Trophoblast cell (in vitro differentiated cells and primary cell): ENCODE results near the gene TNP2.

ENCODE experiments used
- DNase-seq, 2 donors: peaks; one replicate each; pipeline ENCODE4 v3.0.0-alpha.2; 2016
- H2AFZ ChIP-seq: 2 replicates; pipeline ENCODE4 v1.6.1; 2013; ENCODE audit warnings: low read length, moderate library complexity, mild to moderate bottlenecking; ENCODE audit not compliant: insufficient read depth, poor library complexity
- H2AK5ac ChIP-seq: 2 replicates; pipeline ENCODE4 v1.6.1; 2013; ENCODE audit warnings: mild to moderate bottlenecking, low read length
- H2BK120ac ChIP-seq: 2 replicates; pipeline ENCODE4 v1.6.1; 2013; ENCODE audit warnings: low read length, mild to moderate bottlenecking, moderate library complexity; ENCODE audit not compliant: insufficient read depth, poor library complexity
- H2BK12ac ChIP-seq: 2 replicates; pipeline ENCODE4 v1.6.1; 2013; ENCODE audit warnings: mild to moderate bottlenecking, low read length, moderate library complexity
- H2BK5ac ChIP-seq: 2 replicates; pipeline ENCODE4 v1.6.1; 2013; ENCODE audit warnings: low read length, low read depth, moderate library complexity, mild to moderate bottlenecking; ENCODE audit not compliant: poor library complexity
- H3K14ac ChIP-seq: 2 replicates; pipeline ENCODE4 v1.6.1; 2013; ENCODE audit warnings: mild to moderate bottlenecking, low read length
- H3K18ac ChIP-seq: 2 replicates; pipeline ENCODE4 v1.6.1; 2013; ENCODE audit warnings: mild to moderate bottlenecking, low read length
- H3K23ac ChIP-seq: 2 replicates; pipeline ENCODE4 v1.6.1; 2013; ENCODE audit warnings: low read length
- H3K27ac ChIP-seq: 2 replicates; pipeline ENCODE4 v1.5.1; 2013; ENCODE audit warnings: low read depth, mild to moderate bottlenecking, inconsistent platforms, low read length, moderate library complexity
- H3K27me3 ChIP-seq: 2 replicates; pipeline ENCODE4 v1.6.1; 2013; ENCODE audit warnings: inconsistent platforms, mild to moderate bottlenecking, low read length, moderate library complexity; ENCODE audit not compliant: insufficient read depth
- H3K36me3 ChIP-seq, 2 experiments: 1 replicate in 1 of 2; 2 replicates in 1 of 2; pipeline ENCODE4 v1.6.1; 2013; ENCODE audit warnings: low read length in 2 of 2, mild to moderate bottlenecking in 2 of 2, moderate library complexity in 1 of 2; ENCODE audit not compliant: insufficient read depth in 2 of 2, control insufficient read depth in 1 of 2
- H3K4ac ChIP-seq: 2 replicates; pipeline ENCODE4 v1.6.1; 2013; ENCODE audit warnings: low read depth, mild to moderate bottlenecking, low read length, moderate library complexity
- H3K4me1 ChIP-seq, 2 experiments: 1 replicate in 1 of 2; 2 replicates in 1 of 2; pipeline ENCODE4 v1.6.1; 2013; ENCODE audit warnings: low read length in 2 of 2, mild to moderate bottlenecking in 2 of 2, moderate library complexity in 1 of 2; ENCODE audit not compliant: insufficient read depth in 2 of 2, control insufficient read depth in 1 of 2
- H3K4me2 ChIP-seq: 2 replicates; pipeline ENCODE4 v1.6.1; 2013; ENCODE audit warnings: inconsistent platforms, mild to moderate bottlenecking, low read length, moderate library complexity
- H3K4me3 ChIP-seq: 2 replicates; pipeline ENCODE4 v1.5.1; 2013; ENCODE audit warnings: mild to moderate bottlenecking, low read depth, low read length, inconsistent platforms
- H3K79me1 ChIP-seq: one replicate; pipeline ENCODE4 v1.6.1; 2013; ENCODE audit warnings: low read length
- H3K79me2 ChIP-seq: 2 replicates; pipeline ENCODE4 v1.6.1; 2013; ENCODE audit warnings: low read length, mild to moderate bottlenecking; ENCODE audit not compliant: control insufficient read depth, insufficient read depth, poor library complexity
- H3K9ac ChIP-seq: 2 replicates; pipeline ENCODE4 v1.6.1; 2013; ENCODE audit warnings: mild to moderate bottlenecking, low read length
- H3K9me3 ChIP-seq: 2 replicates; pipeline ENCODE4 v1.6.1; 2013; ENCODE audit warnings: low read depth, mild to moderate bottlenecking, control low read depth, inconsistent platforms, low read length; ENCODE audit not compliant: insufficient read depth
- H4K12ac ChIP-seq: 2 replicates; pipeline ENCODE4 v1.6.1; 2013; ENCODE audit warnings: low read depth, mild to moderate bottlenecking, low read length, moderate library complexity
- H4K8ac ChIP-seq: 2 replicates; pipeline ENCODE4 v1.6.1; 2013; ENCODE audit warnings: low read depth, mild to moderate bottlenecking, low read length, moderate library complexity
- H4K91ac ChIP-seq: one replicate; pipeline ENCODE4 v1.6.1; 2013; ENCODE audit warnings: low read depth, mild to moderate bottlenecking, low read length, moderate library complexity
- WGBS: extraction: QIAGEN DNeasy Blood & Tissue Kit; methylation state at CpG from one replicate; pipeline ENCODE4 v1.1.7; 2013; ENCODE audit warnings: missing lambda C conversion rate; ENCODE audit not compliant: insufficient read length, insufficient coverage; ENCODE audit errors: extremely low coverage; 5-methylcytosine and 5-hydroxymethylcytosine counted together

TNP2 gene

GRCh38 chr16:11254913-11255736 lies 14.0 kb downstream of the TNP2 start:
- H3K4me3 ChIP-seq, result peak overlapping the region; percentile 86
- peaks cover 18% of the 10 kb centered on the region for H3K79me2 ChIP-seq
- H2BK12ac ChIP-seq, result peak overlapping the region; percentile 26
- peak; percentile 42 to 63 for DNase-seq
- H4K12ac ChIP-seq, result peak overlapping the region; percentile 9
- no CpG with 5 or more reads among the region's 105 CpGs for WGBS
- peak overlapping the region; percentile 1 for H2AK5ac ChIP-seq
- H3K27ac ChIP-seq, result peak overlapping the region; percentile 63
- peak overlapping the region; percentile 50 for H3K14ac ChIP-seq
- peak overlapping the region; percentile 56 for H2AFZ ChIP-seq
- peaks cover 2% of the 10 kb centered on the region for H3K9me3 ChIP-seq
- peak overlapping the region; percentile 78 for H3K9ac ChIP-seq
- peak overlapping the region; percentile 81 for H4K91ac ChIP-seq
- no peaks in the 10 kb centered on the region for H3K27me3 ChIP-seq
- no peak overlapping the region for H3K23ac ChIP-seq
- H3K4me1 ChIP-seq, result peaks cover 15 to 24% of the 10 kb centered on the region in 2 experiments
- H4K8ac ChIP-seq, result peak overlapping the region; percentile 44
- peak overlapping the region; percentile 41 for H3K4ac ChIP-seq
- peak overlapping the region; percentile 84 for H3K4me2 ChIP-seq
- peak overlapping the region; percentile 24 for H2BK5ac ChIP-seq
- peak overlapping the region; percentile 13 for H3K18ac ChIP-seq
- peak overlapping the region; percentile 13 for H2BK120ac ChIP-seq
- H3K79me1 ChIP-seq, result peaks cover 20% of the 10 kb centered on the region
- H3K36me3 ChIP-seq, result peaks cover 4 to 8% of the 10 kb centered on the region in 2 experiments

- no peak overlapping the region for H2BK12ac ChIP-seq
- WGBS, result no CpG with 5 or more reads among the region's 29 CpGs
These were observed 14.9 kb downstream of the TNP2 start for GRCh38 chr16:11253995-11254912.

GRCh38 chr16:11253009-11253994 lies 15.8 kb downstream of the TNP2 start:
- Histone ChIP-seq H4K8ac (no peak overlapping the region), H3K4me1 (peaks cover 12 to 20% of the 10 kb centered on the region in 2 experiments), H3K23ac (no peak overlapping the region), H3K27me3 (no peaks in the 10 kb centered on the region), H3K14ac (no peak overlapping the region), H2BK5ac (no peak overlapping the region), H3K4me2 (peak overlapping the region; percentile 38), H3K27ac (no peak overlapping the region), H2AK5ac (no peak overlapping the region), H3K79me1 (peaks cover 20% of the 10 kb centered on the region), H4K91ac (no peak overlapping the region), H3K9ac (no peak overlapping the region), H3K4ac (peak overlapping the region; percentile 37), H2AFZ (peak overlapping the region; percentile 37), H3K36me3 (peaks cover 7 to 8% of the 10 kb centered on the region in 2 experiments), H2BK12ac (no peak overlapping the region), H4K12ac (no peak overlapping the region), H3K79me2 (peaks cover 18% of the 10 kb centered on the region), H3K4me3 (no peak overlapping the region), H2BK120ac (no peak overlapping the region), H3K18ac (peak overlapping the region; percentile 33), H3K9me3 (no peaks in the 10 kb centered on the region)
- peak in 1 of 2 donors; percentile 17 for DNase-seq
- no CpG with 5 or more reads among the region's 5 CpGs for WGBS

More at GRCh38 chr16:11253995-11254912, 14.9 kb downstream of the TNP2 start:
- Histone ChIP-seq H3K27ac (no peak overlapping the region), H3K4ac (peak overlapping the region; percentile 49), H4K12ac (peak overlapping the region; percentile 9), H3K4me1 (peaks cover 12 to 20% of the 10 kb centered on the region in 2 experiments), H3K79me1 (peaks cover 20% of the 10 kb centered on the region), H3K27me3 (no peaks in the 10 kb centered on the region), H2BK5ac (no peak overlapping the region), H4K91ac (no peak overlapping the region), H3K9me3 (peaks cover 2% of the 10 kb centered on the region), H3K23ac (no peak overlapping the region), H3K9ac (peak overlapping the region; percentile 36), H3K18ac (peak overlapping the region; percentile 41), H3K4me3 (peak overlapping the region; percentile 86), H2AK5ac (no peak overlapping the region), H2BK120ac (no peak overlapping the region), H3K36me3 (peaks cover 7 to 8% of the 10 kb centered on the region in 2 experiments), H4K8ac (no peak overlapping the region), H3K79me2 (peaks cover 18% of the 10 kb centered on the region), H3K4me2 (peak overlapping the region; percentile 84), H2AFZ (no peak overlapping the region), H3K14ac (peak overlapping the region; percentile 50)
- DNase-seq, result no peak
